ENCODE data around the gene DOCK1.

DNA sequence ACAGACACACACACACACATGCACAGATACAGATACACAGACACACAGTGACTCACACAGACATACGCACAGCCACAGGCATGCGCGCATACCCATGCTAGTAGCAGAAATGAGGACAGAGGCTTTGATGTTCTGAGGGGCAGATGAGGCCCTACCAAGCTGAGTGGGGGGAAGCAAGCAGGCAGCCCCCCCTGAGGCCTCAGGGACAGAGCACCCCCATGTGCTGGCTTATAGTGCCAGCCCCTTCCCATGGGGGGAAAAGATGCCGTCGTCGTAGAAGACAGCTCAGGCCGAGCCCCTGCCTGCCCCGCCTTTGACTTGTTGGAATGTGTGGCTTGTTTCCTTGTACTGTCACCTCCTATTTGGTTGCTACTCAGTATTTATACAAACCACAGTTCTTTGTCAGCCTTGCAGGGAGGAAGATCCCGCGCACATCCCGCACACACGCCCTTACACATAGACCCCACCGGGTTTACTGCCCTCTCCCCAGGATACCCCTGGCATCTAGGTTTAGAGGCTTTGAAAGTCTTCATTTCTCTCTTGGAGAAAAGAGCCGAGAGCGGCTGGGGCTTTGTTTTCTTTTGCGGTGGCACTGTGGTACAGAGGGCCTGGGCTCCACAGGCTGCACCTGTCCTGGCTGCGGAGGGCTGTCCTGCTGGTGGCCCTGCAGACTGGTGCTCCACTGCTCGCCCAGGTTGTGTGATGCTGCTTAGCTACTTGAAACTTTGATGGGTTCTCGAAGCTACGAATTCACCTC is 112.5 kb downstream of the DOCK1 start:
- TF ChIP-seq, protein P1, sequence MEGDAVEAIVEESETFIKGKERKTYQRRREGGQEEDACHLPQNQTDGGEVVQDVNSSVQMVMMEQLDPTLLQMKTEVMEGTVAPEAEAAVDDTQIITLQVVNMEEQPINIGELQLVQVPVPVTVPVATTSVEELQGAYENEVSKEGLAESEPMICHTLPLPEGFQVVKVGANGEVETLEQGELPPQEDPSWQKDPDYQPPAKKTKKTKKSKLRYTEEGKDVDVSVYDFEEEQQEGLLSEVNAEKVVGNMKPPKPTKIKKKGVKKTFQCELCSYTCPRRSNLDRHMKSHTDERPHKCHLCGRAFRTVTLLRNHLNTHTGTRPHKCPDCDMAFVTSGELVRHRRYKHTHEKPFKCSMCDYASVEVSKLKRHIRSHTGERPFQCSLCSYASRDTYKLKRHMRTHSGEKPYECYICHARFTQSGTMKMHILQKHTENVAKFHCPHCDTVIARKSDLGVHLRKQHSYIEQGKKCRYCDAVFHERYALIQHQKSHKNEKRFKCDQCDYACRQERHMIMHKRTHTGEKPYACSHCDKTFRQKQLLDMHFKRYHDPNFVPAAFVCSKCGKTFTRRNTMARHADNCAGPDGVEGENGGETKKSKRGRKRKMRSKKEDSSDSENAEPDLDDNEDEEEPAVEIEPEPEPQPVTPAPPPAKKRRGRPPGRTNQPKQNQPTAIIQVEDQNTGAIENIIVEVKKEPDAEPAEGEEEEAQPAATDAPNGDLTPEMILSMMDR (IDR thresholded peaks at IDR 0.05): no peak
- TF ChIP-seq POLR2A (IDR thresholded peaks at IDR 0.05): no peak
